GM23338 (cell line): ENCODE results near the gene PGLYRP4. TPM values are rescaled to one million over a fixed set of nuclear protein-coding genes. Genes with fewer than 3 reads are reported as not detected.

Experiments used
- ATAC-seq: fragments of 200-7000 bp; cut with Tn5 transposase; 3 replicates; pipeline ENCODE4 v1.9.1; 2020
- DNase-seq: peaks from one replicate; pipeline ENCODE4 v3.0.0-alpha.2; 2015; ENCODE audit warnings: low spot score
- H2AFZ ChIP-seq: fragments of 200-600 bp; sonication (generic); 2 replicates; pipeline ENCODE4 v1.8.0; 2016; ENCODE audit warnings: antibody characterized with exemption, mild to moderate bottlenecking, moderate library complexity
- H3F3A ChIP-seq: fragments of 200-600 bp; sonication (generic); replicated peaks from 2 replicates; pipeline ENCODE4 v1.8.0; 2017; ENCODE audit warnings: antibody characterized with exemption, mixed run types, low read depth
- H3K27ac ChIP-seq: fragments of 200-600 bp; sonication (generic); 2 replicates; pipeline ENCODE4 v1.6.1; 2016; ENCODE audit warnings: low read depth
- H3K27me3 ChIP-seq: fragments of 200-600 bp; sonication (generic); 2 replicates; pipeline ENCODE4 v1.8.0; 2016; ENCODE audit warnings: mild to moderate bottlenecking, mixed run types, moderate library complexity; ENCODE audit not compliant: insufficient read depth
- H3K36me3 ChIP-seq: fragments of 200-600 bp; sonication (generic); 2 replicates; pipeline ENCODE4 v1.8.0; 2016; ENCODE audit warnings: mild to moderate bottlenecking; ENCODE audit not compliant: insufficient read depth
- H3K4me1 ChIP-seq: fragments of 200-600 bp; sonication (generic); 2 replicates; pipeline ENCODE4 v1.8.0; 2016; ENCODE audit warnings: mild to moderate bottlenecking, moderate library complexity; ENCODE audit not compliant: insufficient read depth
- H3K4me2 ChIP-seq: fragments of 200-600 bp; sonication (generic); 2 replicates; pipeline ENCODE4 v1.7.1; 2017; ENCODE audit warnings: mixed run types
- H3K4me3 ChIP-seq: fragments of 200-600 bp; sonication (generic); 2 replicates; pipeline ENCODE4 v1.6.1; 2016; ENCODE audit warnings: mixed run types
- H3K79me2 ChIP-seq: fragments of 200-600 bp; sonication (generic); replicated peaks from 2 replicates; pipeline ENCODE4 v1.8.0; 2017; ENCODE audit warnings: mild to moderate bottlenecking; ENCODE audit not compliant: insufficient read depth
- H3K9me2 ChIP-seq: fragments of 200-600 bp; sonication (generic); 2 replicates; pipeline ENCODE4 v1.8.0; 2017; ENCODE audit not compliant: insufficient read depth
- H4K20me1 ChIP-seq: fragments of 200-600 bp; sonication (generic); replicated peaks from 2 replicates; pipeline ENCODE4 v1.8.0; 2017; ENCODE audit warnings: mild to moderate bottlenecking; ENCODE audit not compliant: insufficient read depth
- H3K27ac Mint-ChIP-seq: 2 replicates; pipeline ENCODE4 v1.8.0; 2020; ENCODE audit warnings: inconsistent platforms, mild to moderate bottlenecking, moderate library complexity, mixed read lengths
- H3K27me3 Mint-ChIP-seq: 3 replicates; pipeline ENCODE4 v1.8.0; 2022; ENCODE audit warnings: low read depth, mild to moderate bottlenecking, moderate library complexity, mixed read lengths, inconsistent platforms; ENCODE audit not compliant: insufficient read depth, poor library complexity
- H3K36me3 Mint-ChIP-seq: 3 replicates; pipeline ENCODE4 v1.8.0; 2021; ENCODE audit warnings: low read depth, mild to moderate bottlenecking, inconsistent platforms, moderate library complexity, mixed read lengths
- H3K4me1 Mint-ChIP-seq: 3 replicates; pipeline ENCODE4 v1.8.0; 2020; ENCODE audit warnings: mild to moderate bottlenecking, inconsistent platforms, mixed read lengths
- H3K4me3 Mint-ChIP-seq: 3 replicates; pipeline ENCODE4 v1.8.0; 2021; ENCODE audit warnings: moderate library complexity, mild to moderate bottlenecking, inconsistent platforms, mixed read lengths
- H3K9me3 Mint-ChIP-seq: 3 replicates; pipeline ENCODE4 v1.8.0; 2020; ENCODE audit warnings: moderate library complexity, mild to moderate bottlenecking, inconsistent platforms, mixed read lengths
- CREB1 ChIP-seq: fragments of 250-450 bp; sonication (Bioruptor Pico); IDR thresholded peaks from 2 replicates; pipeline ENCODE4 v1.5.0; 2020; ENCODE audit warnings: low read depth, mild to moderate bottlenecking, moderate library complexity
- CTCF ChIP-seq, 2 experiments: fragments of 200-600 bp in 1 of 2; sonication (generic) in 1 of 2; conservative IDR thresholded peaks; 2 replicates each; pipeline versions ENCODE4 v1.5.1 to v1.6.1; 2016 to 2017; ENCODE audit warnings: antibody characterized with exemption in 2 of 2, low read depth in 2 of 2, mild to moderate bottlenecking in 2 of 2, moderate library complexity in 1 of 2
- ETS1 ChIP-seq: IDR thresholded peaks from 2 replicates; pipeline ENCODE4 v1.6.1; 2016; ENCODE audit warnings: antibody characterized with exemption
- EZH2 ChIP-seq: fragments of 200-600 bp; sonication (generic); IDR thresholded peaks from one replicate; pipeline ENCODE4 v1.8.0; 2017; ENCODE audit warnings: antibody characterized with exemption, mild to moderate bottlenecking, low read depth; ENCODE audit not compliant: unreplicated experiment
- EZH2phosphoT487 ChIP-seq: fragments of 200-600 bp; sonication (generic); IDR thresholded peaks from one replicate; pipeline ENCODE4 v1.8.1; 2018; ENCODE audit warnings: antibody characterized with exemption; ENCODE audit not compliant: unreplicated experiment
- JUNB ChIP-seq: IDR thresholded peaks from one replicate; pipeline ENCODE4 v1.6.1; 2016; ENCODE audit warnings: antibody characterized with exemption; ENCODE audit not compliant: unreplicated experiment
- NANOG ChIP-seq: IDR thresholded peaks from 2 replicates; pipeline ENCODE4 v1.6.1; 2016; ENCODE audit warnings: antibody characterized with exemption, borderline replicate concordance
- POLR2AphosphoS5 ChIP-seq: IDR thresholded peaks from 2 replicates; pipeline ENCODE4 v1.6.1; 2016; ENCODE audit warnings: antibody characterized with exemption, low read depth
- STAT1 ChIP-seq: IDR thresholded peaks from one replicate; pipeline ENCODE4 v1.6.1; 2016; ENCODE audit warnings: antibody characterized with exemption; ENCODE audit not compliant: unreplicated experiment
- ZNF114 ChIP-seq: fragments of 250-450 bp; sonication (Bioruptor Pico); IDR thresholded peaks from 2 replicates; pipeline ENCODE4 v1.5.0; 2020; ENCODE audit warnings: mild to moderate bottlenecking, moderate library complexity
- ZNF331 ChIP-seq: fragments of 250-450 bp; sonication (Bioruptor Pico); IDR thresholded peaks from 2 replicates; pipeline ENCODE4 v1.5.0; 2020; ENCODE audit warnings: low read depth, mild to moderate bottlenecking, moderate library complexity
- polyA plus RNA-seq: library from polyadenylated mRNA; unstranded; fragments of >200 nt; fragmentation: Nextera tagmentation; extraction: Ambion mirVana; gene quantifications from 2 replicates; pipeline ENCODE4 v1.2.1, GENCODE V29; 2016
- total RNA-seq: library from RNA; depleted of rRNA; stranded (reverse); fragments of >200 nt; shearing (Covaris generic); gene quantifications from 2 replicates; pipeline ENCODE4 v1.2.3, GENCODE V29; 2014
- TF ChIP-seq, protein P1 (sequence below): IDR thresholded peaks from one replicate; pipeline ENCODE4 v1.6.1; 2018; ENCODE audit warnings: antibody characterized with exemption; ENCODE audit not compliant: unreplicated experiment
- TF ChIP-seq, protein P2 (sequence below): fragments of 250-450 bp; sonication (Bioruptor Pico); IDR thresholded peaks from 2 replicates; pipeline ENCODE4 v1.5.0; 2020; ENCODE audit warnings: mild to moderate bottlenecking, moderate library complexity

Gene PGLYRP4
- total and polyA plus RNA-seq, 2 experiments from 2014 or later = not detected

DNA sequence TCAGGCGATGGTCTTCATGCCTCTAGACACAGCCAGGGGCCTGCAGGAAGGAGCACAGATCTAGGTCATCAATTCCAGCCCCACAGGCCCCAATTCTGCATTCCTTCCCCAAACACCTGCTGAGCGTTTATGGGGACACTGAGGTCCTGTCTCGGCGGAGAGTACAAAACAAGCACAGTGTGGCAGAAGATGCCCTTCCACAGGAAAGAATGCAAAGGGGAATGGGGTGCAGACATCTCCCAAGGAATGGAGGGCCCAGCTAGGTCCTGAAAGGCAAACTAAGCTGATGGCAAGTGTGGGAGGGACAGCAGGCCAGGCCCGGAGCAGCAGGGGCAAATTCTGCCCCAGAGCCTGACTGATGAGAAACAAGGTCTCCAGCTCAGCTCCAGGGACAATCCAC lies 45.8 kb upstream of the PGLYRP4 start:
- H3K27me3 ChIP-seq = no peaks in the 10 kb centered on the region
- no peak for DNase-seq

More for the DNA sequence above, 45.8 kb upstream of the PGLYRP4 start:
- Mint-ChIP-seq H3K9me3 (no peaks in the 10 kb centered on the region), H3K36me3 (no peaks in the 10 kb centered on the region), H3K27me3 (peaks cover 2% of the 10 kb centered on the region), H3K4me3 (no peak overlapping the region), H3K27ac (no peak overlapping the region), H3K4me1 (peaks cover 2% of the 10 kb centered on the region; the same call in 1 of the 3 replicates)
- Histone ChIP-seq H3K27ac (no peak overlapping the region), H2AFZ (no peak overlapping the region), H3K9me2 (no peaks in the 10 kb centered on the region), H4K20me1 (no peaks in the 10 kb centered on the region), H3K4me1 (no peaks in the 10 kb centered on the region), H3K36me3 (no peaks in the 10 kb centered on the region), H3K79me2 (no peaks in the 10 kb centered on the region), H3F3A (no peaks in the 10 kb centered on the region), H3K4me2 (no peak overlapping the region), H3K4me3 (no peak overlapping the region)
- TF ChIP-seq ETS1 = no peak
- TF ChIP-seq EZH2 = no peak
- no peak for TF ChIP-seq ZNF114 (CRISPR knock-in tag)
- TF ChIP-seq POLR2AphosphoS5 = no peak
- no peak for TF ChIP-seq CTCF (conservative IDR thresholded peaks at IDR 0.05; ENCODE audit: low read depth in 2 of 2)
- TF ChIP-seq ZNF331 (CRISPR knock-in tag) = no peak
- no peak for TF ChIP-seq JUNB
- TF ChIP-seq, protein P1, sequence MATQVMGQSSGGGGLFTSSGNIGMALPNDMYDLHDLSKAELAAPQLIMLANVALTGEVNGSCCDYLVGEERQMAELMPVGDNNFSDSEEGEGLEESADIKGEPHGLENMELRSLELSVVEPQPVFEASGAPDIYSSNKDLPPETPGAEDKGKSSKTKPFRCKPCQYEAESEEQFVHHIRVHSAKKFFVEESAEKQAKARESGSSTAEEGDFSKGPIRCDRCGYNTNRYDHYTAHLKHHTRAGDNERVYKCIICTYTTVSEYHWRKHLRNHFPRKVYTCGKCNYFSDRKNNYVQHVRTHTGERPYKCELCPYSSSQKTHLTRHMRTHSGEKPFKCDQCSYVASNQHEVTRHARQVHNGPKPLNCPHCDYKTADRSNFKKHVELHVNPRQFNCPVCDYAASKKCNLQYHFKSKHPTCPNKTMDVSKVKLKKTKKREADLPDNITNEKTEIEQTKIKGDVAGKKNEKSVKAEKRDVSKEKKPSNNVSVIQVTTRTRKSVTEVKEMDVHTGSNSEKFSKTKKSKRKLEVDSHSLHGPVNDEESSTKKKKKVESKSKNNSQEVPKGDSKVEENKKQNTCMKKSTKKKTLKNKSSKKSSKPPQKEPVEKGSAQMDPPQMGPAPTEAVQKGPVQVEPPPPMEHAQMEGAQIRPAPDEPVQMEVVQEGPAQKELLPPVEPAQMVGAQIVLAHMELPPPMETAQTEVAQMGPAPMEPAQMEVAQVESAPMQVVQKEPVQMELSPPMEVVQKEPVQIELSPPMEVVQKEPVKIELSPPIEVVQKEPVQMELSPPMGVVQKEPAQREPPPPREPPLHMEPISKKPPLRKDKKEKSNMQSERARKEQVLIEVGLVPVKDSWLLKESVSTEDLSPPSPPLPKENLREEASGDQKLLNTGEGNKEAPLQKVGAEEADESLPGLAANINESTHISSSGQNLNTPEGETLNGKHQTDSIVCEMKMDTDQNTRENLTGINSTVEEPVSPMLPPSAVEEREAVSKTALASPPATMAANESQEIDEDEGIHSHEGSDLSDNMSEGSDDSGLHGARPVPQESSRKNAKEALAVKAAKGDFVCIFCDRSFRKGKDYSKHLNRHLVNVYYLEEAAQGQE = no peak
- TF ChIP-seq, protein P2, sequence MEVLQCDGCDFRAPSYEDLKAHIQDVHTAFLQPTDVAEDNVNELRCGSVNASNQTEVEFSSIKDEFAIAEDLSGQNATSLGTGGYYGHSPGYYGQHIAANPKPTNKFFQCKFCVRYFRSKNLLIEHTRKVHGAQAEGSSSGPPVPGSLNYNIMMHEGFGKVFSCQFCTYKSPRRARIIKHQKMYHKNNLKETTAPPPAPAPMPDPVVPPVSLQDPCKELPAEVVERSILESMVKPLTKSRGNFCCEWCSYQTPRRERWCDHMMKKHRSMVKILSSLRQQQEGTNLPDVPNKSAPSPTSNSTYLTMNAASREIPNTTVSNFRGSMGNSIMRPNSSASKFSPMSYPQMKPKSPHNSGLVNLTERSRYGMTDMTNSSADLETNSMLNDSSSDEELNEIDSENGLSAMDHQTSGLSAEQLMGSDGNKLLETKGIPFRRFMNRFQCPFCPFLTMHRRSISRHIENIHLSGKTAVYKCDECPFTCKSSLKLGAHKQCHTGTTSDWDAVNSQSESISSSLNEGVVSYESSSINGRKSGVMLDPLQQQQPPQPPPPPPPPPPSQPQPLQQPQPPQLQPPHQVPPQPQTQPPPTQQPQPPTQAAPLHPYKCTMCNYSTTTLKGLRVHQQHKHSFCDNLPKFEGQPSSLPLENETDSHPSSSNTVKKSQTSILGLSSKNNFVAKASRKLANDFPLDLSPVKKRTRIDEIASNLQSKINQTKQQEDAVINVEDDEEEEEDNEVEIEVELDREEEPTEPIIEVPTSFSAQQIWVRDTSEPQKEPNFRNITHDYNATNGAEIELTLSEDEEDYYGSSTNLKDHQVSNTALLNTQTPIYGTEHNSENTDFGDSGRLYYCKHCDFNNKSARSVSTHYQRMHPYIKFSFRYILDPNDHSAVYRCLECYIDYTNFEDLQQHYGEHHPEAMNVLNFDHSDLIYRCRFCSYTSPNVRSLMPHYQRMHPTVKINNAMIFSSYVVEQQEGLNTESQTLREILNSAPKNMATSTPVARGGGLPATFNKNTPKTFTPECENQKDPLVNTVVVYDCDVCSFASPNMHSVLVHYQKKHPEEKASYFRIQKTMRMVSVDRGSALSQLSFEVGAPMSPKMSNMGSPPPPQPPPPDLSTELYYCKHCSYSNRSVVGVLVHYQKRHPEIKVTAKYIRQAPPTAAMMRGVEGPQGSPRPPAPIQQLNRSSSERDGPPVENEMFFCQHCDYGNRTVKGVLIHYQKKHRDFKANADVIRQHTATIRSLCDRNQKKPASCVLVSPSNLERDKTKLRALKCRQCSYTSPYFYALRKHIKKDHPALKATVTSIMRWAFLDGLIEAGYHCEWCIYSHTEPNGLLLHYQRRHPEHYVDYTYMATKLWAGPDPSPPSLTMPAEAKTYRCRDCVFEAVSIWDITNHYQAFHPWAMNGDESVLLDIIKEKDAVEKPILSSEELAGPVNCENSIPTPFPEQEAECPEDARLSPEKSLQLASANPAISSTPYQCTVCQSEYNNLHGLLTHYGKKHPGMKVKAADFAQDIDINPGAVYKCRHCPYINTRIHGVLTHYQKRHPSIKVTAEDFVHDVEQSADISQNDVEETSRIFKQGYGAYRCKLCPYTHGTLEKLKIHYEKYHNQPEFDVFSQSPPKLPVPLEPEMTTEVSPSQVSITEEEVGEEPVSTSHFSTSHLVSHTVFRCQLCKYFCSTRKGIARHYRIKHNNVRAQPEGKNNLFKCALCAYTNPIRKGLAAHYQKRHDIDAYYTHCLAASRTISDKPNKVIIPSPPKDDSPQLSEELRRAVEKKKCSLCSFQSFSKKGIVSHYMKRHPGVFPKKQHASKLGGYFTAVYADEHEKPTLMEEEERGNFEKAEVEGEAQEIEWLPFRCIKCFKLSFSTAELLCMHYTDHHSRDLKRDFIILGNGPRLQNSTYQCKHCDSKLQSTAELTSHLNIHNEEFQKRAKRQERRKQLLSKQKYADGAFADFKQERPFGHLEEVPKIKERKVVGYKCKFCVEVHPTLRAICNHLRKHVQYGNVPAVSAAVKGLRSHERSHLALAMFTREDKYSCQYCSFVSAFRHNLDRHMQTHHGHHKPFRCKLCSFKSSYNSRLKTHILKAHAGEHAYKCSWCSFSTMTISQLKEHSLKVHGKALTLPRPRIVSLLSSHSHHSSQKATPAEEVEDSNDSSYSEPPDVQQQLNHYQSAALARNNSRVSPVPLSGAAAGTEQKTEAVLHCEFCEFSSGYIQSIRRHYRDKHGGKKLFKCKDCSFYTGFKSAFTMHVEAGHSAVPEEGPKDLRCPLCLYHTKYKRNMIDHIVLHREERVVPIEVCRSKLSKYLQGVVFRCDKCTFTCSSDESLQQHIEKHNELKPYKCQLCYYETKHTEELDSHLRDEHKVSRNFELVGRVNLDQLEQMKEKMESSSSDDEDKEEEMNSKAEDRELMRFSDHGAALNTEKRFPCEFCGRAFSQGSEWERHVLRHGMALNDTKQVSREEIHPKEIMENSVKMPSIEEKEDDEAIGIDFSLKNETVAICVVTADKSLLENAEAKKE = no peak
- no peak for TF ChIP-seq CREB1 (CRISPR knock-in tag)
- no peak for TF ChIP-seq NANOG
- no peak for TF ChIP-seq STAT1
- TF ChIP-seq EZH2phosphoT487 = no peak
- no peak for ATAC-seq
